GM12872 (cell line): Measurements from ENCODE around the gene WDR70.

Experiments used
- CTCF ChIP-seq: IDR thresholded peaks from 3 replicates; pipeline ENCODE4 v1.5.1; 2011; ENCODE audit warnings: low read depth, mild to moderate bottlenecking, low read length, moderate library complexity; ENCODE audit not compliant: insufficient read depth

The WDR70 gene

GRCh38 chr5:37492778-37493555, 113.8 kb downstream of the WDR70 start:
- TF ChIP-seq CTCF: no peak

- no peak for TF ChIP-seq CTCF
Observed at GRCh38 chr5:37494756-37495155, 115.6 kb downstream of the WDR70 start.

- TF ChIP-seq CTCF: no peak
Observed at GRCh38 chr5:37495210-37495609, 116.1 kb downstream of the WDR70 start.

GRCh38 chr5:37495668-37496347, 116.7 kb downstream of the WDR70 start:
- TF ChIP-seq CTCF: no peak

GRCh38 chr5:37496902-37497445, 117.9 kb downstream of the WDR70 start:
- no peak for TF ChIP-seq CTCF

- TF ChIP-seq CTCF: no peak
Observed at GRCh38 chr5:37501152-37501551, 122.0 kb downstream of the WDR70 start.

GRCh38 chr5:37506241-37506640, 127.1 kb downstream of the WDR70 start:
- no peak for TF ChIP-seq CTCF
